H9 (cell line): ENCODE measurements around the gene ITPRIPL1. TPM values are rescaled to one million over a fixed set of nuclear protein-coding genes. Genes with fewer than 3 reads are reported as not detected.

Experiments used
- DNase-seq: peaks from one replicate; pipeline ENCODE4 v3.0.0-alpha.2; 2017
- H2AFZ ChIP-seq: one replicate; pipeline ENCODE4 v1.6.1; 2013; ENCODE audit warnings: mild to moderate bottlenecking, low read length, control low read depth, moderate library complexity
- H2AK5ac ChIP-seq: 2 replicates; pipeline ENCODE4 v1.6.1; 2013; ENCODE audit warnings: low read length, control low read depth, mixed read lengths; ENCODE audit not compliant: insufficient read length
- H2BK120ac ChIP-seq: one replicate; pipeline ENCODE4 v1.6.1; 2013; ENCODE audit warnings: low read depth, mild to moderate bottlenecking, low read length, control low read depth, inconsistent platforms; ENCODE audit not compliant: poor library complexity, severe bottlenecking
- H2BK12ac ChIP-seq: 2 replicates; pipeline ENCODE4 v1.6.1; 2013; ENCODE audit warnings: low read length, control low read depth, mixed read lengths, low read depth; ENCODE audit not compliant: insufficient read length
- H2BK15ac ChIP-seq: 2 replicates; pipeline ENCODE4 v1.6.1; 2013; ENCODE audit warnings: low read depth, low read length, control low read depth
- H2BK20ac ChIP-seq: one replicate; pipeline ENCODE4 v1.6.1; 2013; ENCODE audit warnings: low read depth, mild to moderate bottlenecking, low read length, control low read depth, inconsistent platforms; ENCODE audit not compliant: poor library complexity, severe bottlenecking
- H2BK5ac ChIP-seq: 2 replicates; pipeline ENCODE4 v1.6.1; 2013; ENCODE audit warnings: low read length, control low read depth, mixed read lengths; ENCODE audit not compliant: insufficient read length
- H3K14ac ChIP-seq: 2 replicates; pipeline ENCODE4 v1.6.1; 2013; ENCODE audit warnings: low read length, control low read depth; ENCODE audit not compliant: insufficient read depth
- H3K18ac ChIP-seq: 2 replicates; pipeline ENCODE4 v1.6.1; 2013; ENCODE audit warnings: low read depth, mild to moderate bottlenecking, mixed read lengths, low read length, control low read depth; ENCODE audit not compliant: insufficient read length
- H3K23ac ChIP-seq: 2 replicates; pipeline ENCODE4 v1.6.1; 2013; ENCODE audit warnings: low read length, control low read depth, mixed read lengths, low read depth; ENCODE audit not compliant: insufficient read length
- H3K23me2 ChIP-seq: 2 replicates; pipeline ENCODE4 v1.6.1; 2013; ENCODE audit warnings: low read depth, mild to moderate bottlenecking, mixed read lengths, low read length, control low read depth; ENCODE audit not compliant: insufficient read length, poor library complexity, severe bottlenecking
- H3K27ac ChIP-seq: 2 replicates; pipeline ENCODE4 v1.5.1; 2013; ENCODE audit warnings: low read length, control low read depth, mixed read lengths, low read depth; ENCODE audit not compliant: insufficient read length
- H3K27me3 ChIP-seq: 2 replicates; pipeline ENCODE4 v1.6.1; 2013; ENCODE audit warnings: low read length, control low read depth, inconsistent platforms; ENCODE audit not compliant: insufficient read depth
- H3K4ac ChIP-seq: 2 replicates; pipeline ENCODE4 v1.6.1; 2013; ENCODE audit warnings: low read depth, mild to moderate bottlenecking, control low read depth, inconsistent platforms, low read length, moderate library complexity
- H3K4me1 ChIP-seq: 2 replicates; pipeline ENCODE4 v1.6.1; 2013; ENCODE audit warnings: low read length, control low read depth, inconsistent platforms; ENCODE audit not compliant: insufficient read depth
- H3K4me2 ChIP-seq: 2 replicates; pipeline ENCODE4 v1.6.1; 2013; ENCODE audit warnings: low read length, control low read depth, mixed read lengths; ENCODE audit not compliant: insufficient read length, insufficient read depth
- H3K56ac ChIP-seq: 2 replicates; pipeline ENCODE4 v1.6.1; 2013; ENCODE audit warnings: low read depth, mild to moderate bottlenecking, mixed read lengths, low read length, control low read depth; ENCODE audit not compliant: insufficient read length
- H3K79me1 ChIP-seq: 2 replicates; pipeline ENCODE4 v1.6.1; 2013; ENCODE audit warnings: low read depth, mild to moderate bottlenecking, moderate library complexity, low read length, control low read depth, inconsistent platforms; ENCODE audit not compliant: insufficient read depth, poor library complexity, severe bottlenecking
- H3K79me2 ChIP-seq: 2 replicates; pipeline ENCODE4 v1.6.1; 2013; ENCODE audit warnings: low read length, control low read depth, inconsistent platforms; ENCODE audit not compliant: insufficient read depth
- H3K9ac ChIP-seq: 2 replicates; pipeline ENCODE4 v1.6.1; 2013; ENCODE audit warnings: low read length, control low read depth, mixed read lengths; ENCODE audit not compliant: insufficient read length; ENCODE audit errors: extremely low read depth
- H3K9me3 ChIP-seq: one replicate; pipeline ENCODE4 v1.6.1; 2013; ENCODE audit warnings: low read depth, low read length, inconsistent platforms; ENCODE audit not compliant: control insufficient read depth
- H3T11ph ChIP-seq: one replicate; pipeline ENCODE4 v1.6.1; 2013; ENCODE audit warnings: mild to moderate bottlenecking, low read length, control low read depth, inconsistent platforms
- H4K20me1 ChIP-seq: one replicate; pipeline ENCODE4 v1.6.1; 2013; ENCODE audit not compliant: control insufficient read depth, insufficient read length, insufficient read depth
- H4K5ac ChIP-seq: 2 replicates; pipeline ENCODE4 v1.6.1; 2013; ENCODE audit warnings: low read depth, mild to moderate bottlenecking, mixed read lengths, low read length, control low read depth; ENCODE audit not compliant: insufficient read length
- H4K8ac ChIP-seq: replicated peaks from 2 replicates; pipeline ENCODE4 v1.6.1; 2013; ENCODE audit warnings: low read length, control low read depth, mixed read lengths, low read depth; ENCODE audit not compliant: insufficient read length
- H4K91ac ChIP-seq: 2 replicates; pipeline ENCODE4 v1.6.1; 2013; ENCODE audit warnings: low read depth, mild to moderate bottlenecking, moderate library complexity, mixed read lengths, low read length, control low read depth; ENCODE audit not compliant: insufficient read length
- H3K27ac Mint-ChIP-seq, 3 experiments: 2 replicates in 2 of 3; 3 replicates in 1 of 3; pipeline ENCODE4 v1.8.0; 2020 to 2021; ENCODE audit warnings: mixed read lengths in 3 of 3, mild to moderate bottlenecking in 1 of 3, moderate library complexity in 1 of 3
- H3K27me3 Mint-ChIP-seq: 2 replicates; pipeline ENCODE4 v1.8.0; 2021; ENCODE audit warnings: low read depth, mild to moderate bottlenecking, moderate library complexity, mixed read lengths
- H3K36me3 Mint-ChIP-seq, 3 experiments: 2 replicates in 2 of 3; 3 replicates in 1 of 3; pipeline ENCODE4 v1.8.0; 2020 to 2021; ENCODE audit warnings: low read depth in 3 of 3, mixed read lengths in 3 of 3; ENCODE audit not compliant: insufficient read depth in 1 of 3
- H3K4me1 Mint-ChIP-seq, 2 experiments: 2 replicates each; pipeline ENCODE4 v1.8.0; 2020; ENCODE audit warnings: mixed read lengths in 2 of 2
- H3K4me3 Mint-ChIP-seq, 2 experiments: 2 replicates in 1 of 2; 3 replicates in 1 of 2; pipeline ENCODE4 v1.8.0; 2020 to 2021; ENCODE audit warnings: mild to moderate bottlenecking in 2 of 2, mixed read lengths in 2 of 2, moderate library complexity in 1 of 2
- H3K9me3 Mint-ChIP-seq, 2 experiments: 2 replicates in 1 of 2; 3 replicates in 1 of 2; pipeline ENCODE4 v1.8.0; 2020; ENCODE audit warnings: mild to moderate bottlenecking in 2 of 2, mixed read lengths in 2 of 2, moderate library complexity in 1 of 2
- CTCF ChIP-seq: fragments of 200-600 bp; sonication (generic); conservative IDR thresholded peaks from 3 replicates; pipeline ENCODE4 v1.8.0; 2021; ENCODE audit warnings: antibody characterized with exemption, mild to moderate bottlenecking
- WGBS: extraction: QIAGEN DNeasy Blood & Tissue Kit; methylation state at CpG from one replicate; pipeline ENCODE4 v1.1.7; 2013; ENCODE audit warnings: missing lambda C conversion rate, low lambda C conversion rate, mixed read lengths; ENCODE audit not compliant: insufficient read length; ENCODE audit errors: extremely low coverage; 5-methylcytosine and 5-hydroxymethylcytosine counted together
- total RNA-seq: library from RNA; stranded (reverse); gene quantifications from 2 replicates; pipeline ENCODE4 v1.2.1, GENCODE V29; 2021

Gene ITPRIPL1
- total RNA-seq, 1 experiment from 2014 or later: 16.3 TPM

DNA sequence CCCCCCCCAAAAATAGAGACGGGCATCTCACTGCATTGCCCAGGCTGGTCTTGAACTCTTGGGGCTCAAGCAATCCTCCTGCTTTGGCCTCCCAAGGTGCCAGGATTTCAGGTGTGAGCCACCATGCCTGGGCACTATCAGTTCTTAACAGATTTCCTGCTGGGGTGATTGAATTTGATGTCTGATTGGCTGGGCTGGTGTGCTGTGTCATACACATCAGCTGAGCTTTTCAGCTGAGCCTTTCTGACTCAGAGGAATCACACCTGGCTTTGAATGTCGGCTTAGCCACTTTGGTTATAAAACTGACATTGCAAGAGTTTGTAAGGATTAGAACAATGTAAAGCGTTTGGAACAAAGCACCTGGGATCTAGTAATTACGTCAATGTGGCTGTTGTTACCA is 29.4 kb downstream of the ITPRIPL1 start:
- H4K20me1 ChIP-seq: peaks cover 2% of the 10 kb centered on the region
- H2BK15ac ChIP-seq: no peak overlapping the region
- Mint-ChIP-seq H3K9me3 (no peaks in the 10 kb centered on the region), H3K27me3 (no peaks in the 10 kb centered on the region), H3K36me3 (peaks cover 34 to 86% (median 80%) of the 10 kb centered on the region in 3 experiments; a peak in 6 of 7 replicates), H3K4me3 (no peak overlapping the region), H3K27ac (no peak overlapping the region), H3K4me1 (no peaks in the 10 kb centered on the region)
- no peak overlapping the region for H2BK5ac ChIP-seq
- no peak overlapping the region for H4K91ac ChIP-seq
- H3K27ac ChIP-seq: no peak overlapping the region
- H3K18ac ChIP-seq: no peak overlapping the region
- no peak overlapping the region for H3K9ac ChIP-seq
- no peaks in the 10 kb centered on the region; the same call in 1 of the 2 replicates for H3K79me2 ChIP-seq
- H3K14ac ChIP-seq: no peak overlapping the region
- no peak overlapping the region for H3K56ac ChIP-seq
- DNase-seq: no peak
- no peak overlapping the region for H2BK12ac ChIP-seq
- no peak overlapping the region for H3K23ac ChIP-seq
- WGBS: no CpG with 5 or more reads among the region's 4 CpGs
- no peak overlapping the region for H2AFZ ChIP-seq
- no peaks in the 10 kb centered on the region for H3K27me3 ChIP-seq
- TF ChIP-seq CTCF: no peak
- H3K4me2 ChIP-seq: no peak overlapping the region
- no peaks in the 10 kb centered on the region for H3K79me1 ChIP-seq
- H2AK5ac ChIP-seq: no peak overlapping the region
- H4K8ac ChIP-seq: no peak overlapping the region
- no peak overlapping the region for H3K4ac ChIP-seq
- H2BK120ac ChIP-seq: no peak overlapping the region
- no peaks in the 10 kb centered on the region for H3K23me2 ChIP-seq
- no peaks in the 10 kb centered on the region for H3K9me3 ChIP-seq
- no peaks in the 10 kb centered on the region for H3K4me1 ChIP-seq
- no peak overlapping the region for H2BK20ac ChIP-seq
- H4K5ac ChIP-seq: no peak overlapping the region
- no peak overlapping the region for H3T11ph ChIP-seq
